ENCODE results near the gene LRRC3B. TPM values are rescaled to one million over a fixed set of nuclear protein-coding genes. Genes with fewer than 3 reads are reported as not detected.
"Not testable (repeated sequence)": the region's sequence is repeated elsewhere in the genome, so short reads cannot be mapped to it uniquely, and the experiment has no call there.

The LRRC3B gene
- total RNA-seq, 3 donors from 2014 or later = 0.35 to 0.76 TPM; not detected in 1

GRCh38 chr3:26589678-26590077 lies 32.9 kb upstream of the LRRC3B start:
- no peaks in the 10 kb centered on the region for H3K9me3 ChIP-seq
- H3K4me1 ChIP-seq (ENCODE audit: low read depth) = no peaks in the 10 kb centered on the region
- H3K4me3 ChIP-seq = no peak overlapping the region
- no peak for ATAC-seq
- no peak for DNase-seq
- TF ChIP-seq CTCF (IDR thresholded peaks at IDR 0.05) = no peak
- H3K36me3 ChIP-seq (ENCODE audit: low read depth) = no peaks in the 10 kb centered on the region
- intact Hi-C loops (cut with DNase I, micrococcal nuclease) = no loop called here

- H3K4me3 ChIP-seq = no peak overlapping the region
- intact Hi-C loops (cut with DNase I, micrococcal nuclease) = no loop called here
- no peaks in the 10 kb centered on the region for H3K36me3 ChIP-seq (ENCODE audit: low read depth)
- no peak for TF ChIP-seq CTCF (IDR thresholded peaks at IDR 0.05)
- H3K9me3 ChIP-seq = peaks cover 4% of the 10 kb centered on the region
- DNase-seq (no peak), ATAC-seq (no peak)
- no peaks in the 10 kb centered on the region for H3K4me1 ChIP-seq (ENCODE audit: low read depth)
Measured at GRCh38 chr3:26590919-26591484, 31.6 kb upstream of the LRRC3B start.

GRCh38 chr3:26591926-26592325 lies 30.6 kb upstream of the LRRC3B start:
- no peak overlapping the region for H3K4me3 ChIP-seq
- no peak for TF ChIP-seq CTCF (IDR thresholded peaks at IDR 0.05)
- intact Hi-C loops (cut with DNase I, micrococcal nuclease) = no loop called here
- no peak for ATAC-seq
- no peak for DNase-seq
- peaks cover 5% of the 10 kb centered on the region for H3K9me3 ChIP-seq
- H3K4me1 ChIP-seq (ENCODE audit: low read depth) = no peaks in the 10 kb centered on the region
- H3K36me3 ChIP-seq (ENCODE audit: low read depth) = no peaks in the 10 kb centered on the region

GRCh38 chr3:26592451-26592850 lies 30.1 kb upstream of the LRRC3B start:
- Histone ChIP-seq H3K4me3 (no peak overlapping the region), H3K4me1 (ENCODE audit: low read depth) (no peaks in the 10 kb centered on the region)
- no peak for TF ChIP-seq CTCF (IDR thresholded peaks at IDR 0.05)

GRCh38 chr3:26596335-26596734 lies 26.2 kb upstream of the LRRC3B start:
- TF ChIP-seq CTCF (IDR thresholded peaks at IDR 0.05) = no peak
- Histone ChIP-seq H3K4me3 (no peak overlapping the region), H3K36me3 (ENCODE audit: low read depth) (no peaks in the 10 kb centered on the region), H3K9me3 (peaks cover 8% of the 10 kb centered on the region), H3K4me1 (ENCODE audit: low read depth) (no peaks in the 10 kb centered on the region)
- intact Hi-C loops (cut with DNase I, micrococcal nuclease) = no loop called here
- DNase-seq = no peak
- no peak for ATAC-seq

More at GRCh38 chr3:26592451-26592850, 30.1 kb upstream of the LRRC3B start:
- no peaks in the 10 kb centered on the region for H3K36me3 ChIP-seq (ENCODE audit: low read depth)
- intact Hi-C loops (cut with DNase I, micrococcal nuclease) = no loop called here
- H3K9me3 ChIP-seq = peaks cover 5% of the 10 kb centered on the region
- no peak for ATAC-seq
- no peak for DNase-seq

- intact Hi-C loops (cut with DNase I, micrococcal nuclease); ATAC-seq: not testable (repeated sequence)
Measured at GRCh38 chr3:26603311-26603710, 19.3 kb upstream of the LRRC3B start.

GRCh38 chr3:26603771-26604170 lies 18.8 kb upstream of the LRRC3B start:
- H3K36me3 ChIP-seq (ENCODE audit: low read depth); intact Hi-C loops (cut with DNase I, micrococcal nuclease); H3K4me1 ChIP-seq (ENCODE audit: low read depth); ATAC-seq; DNase-seq; H3K4me3 ChIP-seq: not testable (repeated sequence)
- H3K9me3 ChIP-seq = peaks cover 39% of the 10 kb centered on the region

More at GRCh38 chr3:26603311-26603710, 19.3 kb upstream of the LRRC3B start:
- H3K36me3 ChIP-seq (ENCODE audit: low read depth); H3K4me1 ChIP-seq (ENCODE audit: low read depth); H3K4me3 ChIP-seq; DNase-seq: not testable (repeated sequence)
- H3K9me3 ChIP-seq = peaks cover 39% of the 10 kb centered on the region
